WERI-Rb-1 (cell line): ENCODE results near the gene STAT5A.

Experiments used
- DNase-seq: peaks from one replicate; pipeline ENCODE4 v3.0.0-alpha.2; 2020
- H3K27ac ChIP-seq: fragments of 250-450 bp; sonication (Bioruptor Pico); 2 replicates; pipeline ENCODE4 v1.5.1; 2020; ENCODE audit warnings: mild to moderate bottlenecking, moderate library complexity
- H3K27me3 ChIP-seq: fragments of 250-450 bp; sonication (Bioruptor Pico); 2 replicates; pipeline ENCODE4 v1.5.1; 2021; ENCODE audit warnings: mild to moderate bottlenecking, low read depth, moderate library complexity; ENCODE audit not compliant: insufficient read depth, severe bottlenecking
- H3K36me3 ChIP-seq: fragments of 250-450 bp; sonication (Bioruptor Pico); 2 replicates; pipeline ENCODE4 v1.5.1; 2020; ENCODE audit warnings: mild to moderate bottlenecking, moderate library complexity
- H3K4me3 ChIP-seq: 2 replicates; pipeline ENCODE4 v1.5.1; 2011; ENCODE audit warnings: low read depth, mild to moderate bottlenecking, control low read depth, low read length
- H3K9me3 ChIP-seq: fragments of 250-450 bp; sonication (Bioruptor Pico); 2 replicates; pipeline ENCODE4 v1.5.1; 2021; ENCODE audit warnings: mild to moderate bottlenecking, moderate library complexity; ENCODE audit not compliant: severe bottlenecking
- CTCF ChIP-seq: IDR thresholded peaks from 2 replicates; pipeline ENCODE4 v1.5.1; 2011; ENCODE audit warnings: low read depth, mild to moderate bottlenecking, control low read depth, inconsistent platforms, low read length

STAT5A gene

GRCh38 chr17:42337442-42337841 is 49.1 kb downstream of the STAT5A start:
- H3K4me3 ChIP-seq, result no peak overlapping the region
- H3K9me3 ChIP-seq, result no peaks in the 10 kb centered on the region
- TF ChIP-seq CTCF, result no peak
- DNase-seq, result no peak
- peaks cover 44% of the 10 kb centered on the region for H3K36me3 ChIP-seq
- no peak overlapping the region for H3K27ac ChIP-seq
- H3K27me3 ChIP-seq, result no peaks in the 10 kb centered on the region

GRCh38 chr17:42338427-42338985 is 50.2 kb downstream of the STAT5A start:
- Histone ChIP-seq H3K36me3 (peaks cover 38% of the 10 kb centered on the region), H3K27me3 (no peaks in the 10 kb centered on the region), H3K4me3 (no peak overlapping the region), H3K9me3 (no peaks in the 10 kb centered on the region), H3K27ac (no peak overlapping the region)
- DNase-seq, result no peak
- TF ChIP-seq CTCF, result no peak

GRCh38 chr17:42339221-42339620 is 50.9 kb downstream of the STAT5A start:
- H3K36me3 ChIP-seq, result peaks cover 45% of the 10 kb centered on the region
- no peak for TF ChIP-seq CTCF
- H3K4me3 ChIP-seq, result no peak overlapping the region
- no peak overlapping the region for H3K27ac ChIP-seq
- no peaks in the 10 kb centered on the region for H3K27me3 ChIP-seq
- no peak for DNase-seq
- H3K9me3 ChIP-seq, result no peaks in the 10 kb centered on the region

GRCh38 chr17:42340691-42341127 is 52.4 kb downstream of the STAT5A start:
- Histone ChIP-seq H3K4me3 (no peak overlapping the region), H3K27ac (no peak overlapping the region), H3K36me3 (peaks cover 39% of the 10 kb centered on the region), H3K27me3 (no peaks in the 10 kb centered on the region), H3K9me3 (no peaks in the 10 kb centered on the region)
- no peak for TF ChIP-seq CTCF
- DNase-seq, result no peak

GRCh38 chr17:42341568-42341967 is 53.3 kb downstream of the STAT5A start:
- Histone ChIP-seq H3K36me3 (peaks cover 37% of the 10 kb centered on the region), H3K27ac (no peak overlapping the region)
- TF ChIP-seq CTCF, result no peak

More at GRCh38 chr17:42341568-42341967, 53.3 kb downstream of the STAT5A start:
- no peak overlapping the region for H3K4me3 ChIP-seq
- no peak for DNase-seq
- no peaks in the 10 kb centered on the region for H3K9me3 ChIP-seq
- H3K27me3 ChIP-seq, result no peaks in the 10 kb centered on the region
